ENCODE results near the gene ZNF319.
A peak's percentile ranks its signal among the peaks of the same experiment; 100 is the strongest.

Gene ZNF319

DNA sequence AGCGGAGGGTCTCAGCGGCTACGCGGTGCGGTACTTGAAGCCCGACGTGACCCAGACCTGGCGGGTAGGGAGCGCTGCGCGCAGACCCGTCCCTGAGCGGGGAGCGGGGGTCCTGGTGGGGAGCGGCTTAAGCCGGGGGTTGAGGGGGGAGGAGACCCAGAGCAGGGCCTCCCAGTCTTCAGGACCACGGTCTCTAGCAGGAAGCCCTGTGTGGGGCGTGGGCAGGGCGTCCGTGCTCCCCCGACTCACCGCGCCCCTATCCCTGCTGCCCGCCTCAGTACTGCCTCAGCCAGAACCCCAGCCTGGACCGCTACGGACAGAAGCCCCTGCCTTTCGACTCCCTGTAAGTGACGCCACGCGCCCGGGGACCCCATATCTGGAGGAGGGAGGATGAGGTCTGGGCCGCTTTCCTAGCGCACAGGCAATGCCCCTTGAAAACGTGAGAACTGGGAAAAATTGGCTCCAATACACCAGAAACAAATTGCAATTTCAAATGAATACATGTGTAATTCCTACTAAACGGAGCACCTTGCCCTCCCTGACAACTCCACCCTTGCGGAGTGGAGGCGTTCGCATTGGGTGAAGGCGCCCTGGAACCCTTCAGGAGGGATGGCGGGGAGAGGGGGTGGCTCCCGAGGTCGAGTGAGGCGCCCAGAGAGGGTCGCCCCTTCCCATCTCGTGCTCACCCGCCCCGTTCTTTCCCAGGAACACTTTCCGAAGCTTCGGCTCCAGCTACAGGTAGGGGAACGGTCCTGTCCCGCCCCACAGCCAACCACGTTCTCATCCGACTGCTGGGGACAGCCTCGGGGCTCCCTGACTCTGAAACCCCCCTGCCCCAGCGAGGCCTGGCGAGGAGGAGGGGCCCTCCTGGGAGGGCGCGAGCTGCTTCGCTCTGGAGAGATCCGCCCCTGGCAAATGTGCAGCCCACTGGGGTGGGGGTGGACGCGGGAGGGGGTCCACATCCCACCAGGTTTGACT, 15.0 kb downstream of the ZNF319 start:
- Histone ChIP-seq H3K27ac (ENCODE audit: low read length) (no peak overlapping the region), H3K9ac (ENCODE audit: low read length) (no peak overlapping the region), H3K4me2 (ENCODE audit: low read depth, low read length) (no peak overlapping the region), H3F3A (ENCODE audit: insufficient read depth, low read length) (no peaks in the 10 kb centered on the region), H3K9me3 (replicated peaks; ENCODE audit: insufficient read depth, low read length) (no peaks in the 10 kb centered on the region), H4K20me1 (ENCODE audit: insufficient read depth, low read length) (no peaks in the 10 kb centered on the region), H3K27me3 (replicated peaks; ENCODE audit: insufficient read depth, low read length) (no peaks in the 10 kb centered on the region), H3K4me1 (ENCODE audit: low read length) (no peaks in the 10 kb centered on the region), H3K79me2 (ENCODE audit: low read length) (no peaks in the 10 kb centered on the region), H3K9me2 (replicated peaks; ENCODE audit: insufficient read depth, low read length) (no peaks in the 10 kb centered on the region), H3K4me3 (ENCODE audit: low read length) (no peak overlapping the region), H2AFZ (ENCODE audit: low read length) (no peak overlapping the region), H3K36me3 (replicated peaks; ENCODE audit: insufficient read depth, low read length) (no peaks in the 10 kb centered on the region)
- no peak for DNase-seq
- TF ChIP-seq EZH2 (optimal IDR thresholded peaks at IDR 0.05; ENCODE audit: low read depth, low read length) (no peak), EZH2phosphoT487 (IDR thresholded peaks at IDR 0.05; ENCODE audit: low read length) (no peak)
- TF ChIP-seq, protein P1, sequence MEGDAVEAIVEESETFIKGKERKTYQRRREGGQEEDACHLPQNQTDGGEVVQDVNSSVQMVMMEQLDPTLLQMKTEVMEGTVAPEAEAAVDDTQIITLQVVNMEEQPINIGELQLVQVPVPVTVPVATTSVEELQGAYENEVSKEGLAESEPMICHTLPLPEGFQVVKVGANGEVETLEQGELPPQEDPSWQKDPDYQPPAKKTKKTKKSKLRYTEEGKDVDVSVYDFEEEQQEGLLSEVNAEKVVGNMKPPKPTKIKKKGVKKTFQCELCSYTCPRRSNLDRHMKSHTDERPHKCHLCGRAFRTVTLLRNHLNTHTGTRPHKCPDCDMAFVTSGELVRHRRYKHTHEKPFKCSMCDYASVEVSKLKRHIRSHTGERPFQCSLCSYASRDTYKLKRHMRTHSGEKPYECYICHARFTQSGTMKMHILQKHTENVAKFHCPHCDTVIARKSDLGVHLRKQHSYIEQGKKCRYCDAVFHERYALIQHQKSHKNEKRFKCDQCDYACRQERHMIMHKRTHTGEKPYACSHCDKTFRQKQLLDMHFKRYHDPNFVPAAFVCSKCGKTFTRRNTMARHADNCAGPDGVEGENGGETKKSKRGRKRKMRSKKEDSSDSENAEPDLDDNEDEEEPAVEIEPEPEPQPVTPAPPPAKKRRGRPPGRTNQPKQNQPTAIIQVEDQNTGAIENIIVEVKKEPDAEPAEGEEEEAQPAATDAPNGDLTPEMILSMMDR (IDR thresholded peaks at IDR 0.05; ENCODE audit: low read length) = no peak

DNA sequence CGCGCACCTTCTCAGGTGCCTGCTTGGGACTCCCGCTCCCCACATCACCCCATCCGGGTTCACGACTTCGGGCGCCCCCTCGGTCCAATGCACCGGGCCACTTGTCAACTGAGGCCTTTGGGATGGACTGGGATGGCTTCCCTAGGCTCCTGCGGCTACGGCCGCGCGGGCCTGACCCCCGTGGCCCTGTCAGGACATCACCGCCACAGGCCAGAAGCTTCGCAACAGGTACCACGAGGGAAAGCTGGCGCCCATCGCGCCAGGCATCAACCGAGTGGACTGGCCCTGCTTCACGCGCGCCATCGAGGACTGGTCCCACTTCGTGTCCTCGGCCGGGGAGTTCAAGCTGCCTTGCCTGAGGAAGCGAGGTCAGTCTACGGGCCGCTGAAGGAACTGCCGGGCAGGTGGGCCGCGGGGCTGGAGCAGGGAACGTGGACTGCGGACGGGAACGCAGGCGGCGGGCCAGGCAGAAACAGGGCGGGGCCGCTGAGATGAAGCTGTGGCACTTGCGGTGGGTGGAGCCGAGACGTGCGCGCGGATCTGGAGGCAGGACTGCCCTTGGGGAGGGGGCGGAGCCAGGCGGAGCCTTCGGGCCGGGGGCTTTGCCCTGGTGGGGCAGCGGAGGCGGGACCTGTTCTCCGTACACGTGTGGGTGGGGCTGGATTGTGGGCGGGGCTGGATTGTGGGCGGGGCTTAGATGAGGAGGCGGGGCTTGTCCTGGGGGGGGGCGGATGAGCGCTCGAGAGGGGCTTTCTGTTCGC, 15.8 kb downstream of the ZNF319 start:
- Histone ChIP-seq H3K4me3 (ENCODE audit: low read length) (peak overlapping the region; percentile 15; the same call in 1 of the 2 replicates), H3F3A (ENCODE audit: insufficient read depth, low read length) (no peaks in the 10 kb centered on the region), H2AFZ (ENCODE audit: low read length) (peak overlapping the region; percentile 69; the same call in 1 of the 2 replicates), H3K9me2 (replicated peaks; ENCODE audit: insufficient read depth, low read length) (no peaks in the 10 kb centered on the region), H3K27me3 (replicated peaks; ENCODE audit: insufficient read depth, low read length) (no peaks in the 10 kb centered on the region), H3K4me2 (ENCODE audit: low read depth, low read length) (peak overlapping the region; percentile 50; the same call in 1 of the 2 replicates), H3K27ac (ENCODE audit: low read length) (no peak overlapping the region), H3K9me3 (replicated peaks; ENCODE audit: insufficient read depth, low read length) (no peaks in the 10 kb centered on the region), H3K79me2 (ENCODE audit: low read length) (no peaks in the 10 kb centered on the region), H4K20me1 (ENCODE audit: insufficient read depth, low read length) (no peaks in the 10 kb centered on the region), H3K4me1 (ENCODE audit: low read length) (no peaks in the 10 kb centered on the region), H3K9ac (ENCODE audit: low read length) (no peak overlapping the region), H3K36me3 (replicated peaks; ENCODE audit: insufficient read depth, low read length) (no peaks in the 10 kb centered on the region)
- TF ChIP-seq, protein P1 (IDR thresholded peaks at IDR 0.05; ENCODE audit: low read length) = no peak
- TF ChIP-seq EZH2 (optimal IDR thresholded peaks at IDR 0.05; ENCODE audit: low read depth, low read length) (no peak), EZH2phosphoT487 (IDR thresholded peaks at IDR 0.05; ENCODE audit: low read length) (no peak)
- peak; percentile 25 for DNase-seq

DNA sequence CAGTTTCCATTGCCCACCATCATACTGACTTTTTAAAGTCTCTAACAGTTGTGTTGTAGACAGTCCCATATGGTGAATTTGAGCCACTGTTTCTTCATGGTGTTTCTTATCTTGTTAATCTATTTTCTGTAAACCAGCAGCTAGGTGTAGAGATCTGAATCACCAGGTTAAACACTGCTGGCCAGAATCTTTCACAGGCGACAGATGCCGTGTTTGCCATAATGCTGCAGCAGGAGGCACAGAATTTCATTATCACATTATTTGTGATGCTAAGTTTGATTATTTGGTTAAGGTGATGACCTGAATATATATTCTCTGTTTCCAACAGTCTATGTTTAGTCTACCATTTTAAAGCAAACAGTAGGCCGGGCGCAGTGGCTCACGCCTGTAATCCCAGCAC, 18.1 kb downstream of the ZNF319 start:
- DNase-seq = no peak
- no peak overlapping the region for H3K4me3 ChIP-seq (ENCODE audit: low read length)
- no peaks in the 10 kb centered on the region for H3F3A ChIP-seq (ENCODE audit: insufficient read depth, low read length)
- no peak overlapping the region for H3K27ac ChIP-seq (ENCODE audit: low read length)
- no peak overlapping the region for H3K9ac ChIP-seq (ENCODE audit: low read length)
- TF ChIP-seq, protein P1 (IDR thresholded peaks at IDR 0.05; ENCODE audit: low read length) = no peak
- TF ChIP-seq EZH2phosphoT487 (IDR thresholded peaks at IDR 0.05; ENCODE audit: low read length) (no peak), EZH2 (optimal IDR thresholded peaks at IDR 0.05; ENCODE audit: low read depth, low read length) (no peak)
- H3K4me2 ChIP-seq (ENCODE audit: low read depth, low read length) = no peak overlapping the region
- H2AFZ ChIP-seq (ENCODE audit: low read length) = no peak overlapping the region
- H3K9me2 ChIP-seq (replicated peaks; ENCODE audit: insufficient read depth, low read length) = no peaks in the 10 kb centered on the region
- H3K4me1 ChIP-seq (ENCODE audit: low read length) = no peaks in the 10 kb centered on the region
- H3K36me3 ChIP-seq (replicated peaks; ENCODE audit: insufficient read depth, low read length) = no peaks in the 10 kb centered on the region
- no peaks in the 10 kb centered on the region for H4K20me1 ChIP-seq (ENCODE audit: insufficient read depth, low read length)
- no peaks in the 10 kb centered on the region for H3K27me3 ChIP-seq (replicated peaks; ENCODE audit: insufficient read depth, low read length)
- H3K79me2 ChIP-seq (ENCODE audit: low read length) = no peaks in the 10 kb centered on the region
- no peaks in the 10 kb centered on the region for H3K9me3 ChIP-seq (replicated peaks; ENCODE audit: insufficient read depth, low read length)
